NCI-H446 (cell line): Measurements from ENCODE around the gene B9D2.
"Not testable (repeated sequence)": the region's sequence is repeated elsewhere in the genome, so short reads cannot be mapped to it uniquely, and the experiment has no call there.

Experiments
- DNase-seq, 2 experiments: peaks; one replicate each; lab custom pipeline; 2025; lab: John Stamatoyannopoulos, UW

B9D2 gene

DNA sequence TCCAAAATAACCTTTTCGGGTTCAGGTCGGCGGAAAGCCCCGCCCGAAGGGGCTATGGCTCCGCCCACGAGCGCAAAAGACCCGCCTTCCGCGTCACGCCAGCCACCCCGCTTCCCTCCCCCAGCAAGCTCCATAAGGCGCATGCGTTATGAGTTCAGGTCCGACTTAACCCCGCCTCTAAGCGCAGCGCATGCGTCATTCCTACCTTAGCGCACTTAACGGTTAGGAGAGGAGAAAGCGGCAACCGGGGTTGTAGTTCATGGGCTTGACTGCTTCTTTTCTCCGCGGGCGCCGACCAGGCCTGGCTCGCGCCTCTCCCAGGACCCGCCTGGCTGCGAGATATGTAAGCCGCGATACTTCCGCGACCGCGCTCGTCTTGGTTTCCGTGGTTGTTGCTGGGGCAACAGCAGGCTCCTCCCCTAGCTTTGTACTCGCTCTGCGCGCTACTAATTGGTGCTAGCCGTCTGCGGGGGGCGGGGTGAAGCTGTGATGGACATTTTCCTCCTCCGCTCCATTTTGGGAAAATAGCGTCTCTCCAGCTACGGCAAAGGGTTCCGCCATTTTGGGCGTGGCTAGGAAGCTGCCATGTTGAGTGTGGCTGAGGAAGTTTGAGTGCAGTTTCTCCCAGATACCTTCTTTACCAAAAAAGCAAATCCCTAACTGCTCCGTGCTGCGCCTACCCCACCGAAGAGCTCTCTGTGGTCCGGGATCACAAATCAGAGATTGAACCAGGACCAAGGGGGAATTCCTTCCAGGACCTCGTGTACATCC is at the start of gene B9D2:
Gene B9D2, minus strand, starts transcription at position 397 of the 771 bp plus-strand sequence. CDS start 630 bp downstream, outside the sequence.
- peak; percentile 98 to 99 for DNase-seq

DNA sequence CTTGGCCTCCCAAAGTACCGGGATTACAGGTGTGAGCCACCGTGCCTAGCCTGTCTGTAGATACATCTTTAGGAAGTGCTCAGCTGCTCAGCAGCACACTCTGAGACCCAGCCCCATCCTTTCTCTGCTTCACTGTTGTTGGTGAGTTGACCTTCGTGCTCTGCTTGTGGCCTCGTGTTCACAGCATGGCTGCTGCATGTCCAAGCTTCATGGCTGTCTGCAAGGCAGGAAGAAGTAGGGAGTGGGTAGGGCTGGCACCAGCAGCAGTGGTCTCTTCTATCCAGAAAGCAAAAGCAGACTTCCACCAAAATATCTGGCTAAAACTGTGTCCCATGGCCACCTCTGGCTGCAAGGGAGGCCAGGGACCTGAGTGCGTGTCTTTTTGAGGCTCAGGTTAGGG is 49.0 kb upstream of the B9D2 start:
- DNase-seq: no peak

DNA sequence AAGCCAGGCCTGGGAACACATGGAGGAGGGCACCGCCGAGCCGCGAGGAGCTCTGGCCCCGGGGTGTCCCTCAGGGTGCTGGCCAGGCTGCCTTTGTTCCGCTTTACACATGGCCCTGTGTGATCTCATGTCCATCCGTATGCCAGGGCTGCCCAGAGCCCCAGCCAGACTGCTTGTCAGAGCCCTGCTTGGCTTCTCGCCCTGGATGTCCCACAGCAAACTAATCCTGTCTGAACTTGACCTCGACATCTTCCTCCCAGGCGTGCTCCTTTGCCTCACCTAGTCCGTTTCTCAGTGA is 48.0 kb upstream of the B9D2 start:
- no peak for DNase-seq

GRCh38 chr19:41411100-41411967 is 47.4 kb upstream of the B9D2 start:
- DNase-seq: no peak

DNA sequence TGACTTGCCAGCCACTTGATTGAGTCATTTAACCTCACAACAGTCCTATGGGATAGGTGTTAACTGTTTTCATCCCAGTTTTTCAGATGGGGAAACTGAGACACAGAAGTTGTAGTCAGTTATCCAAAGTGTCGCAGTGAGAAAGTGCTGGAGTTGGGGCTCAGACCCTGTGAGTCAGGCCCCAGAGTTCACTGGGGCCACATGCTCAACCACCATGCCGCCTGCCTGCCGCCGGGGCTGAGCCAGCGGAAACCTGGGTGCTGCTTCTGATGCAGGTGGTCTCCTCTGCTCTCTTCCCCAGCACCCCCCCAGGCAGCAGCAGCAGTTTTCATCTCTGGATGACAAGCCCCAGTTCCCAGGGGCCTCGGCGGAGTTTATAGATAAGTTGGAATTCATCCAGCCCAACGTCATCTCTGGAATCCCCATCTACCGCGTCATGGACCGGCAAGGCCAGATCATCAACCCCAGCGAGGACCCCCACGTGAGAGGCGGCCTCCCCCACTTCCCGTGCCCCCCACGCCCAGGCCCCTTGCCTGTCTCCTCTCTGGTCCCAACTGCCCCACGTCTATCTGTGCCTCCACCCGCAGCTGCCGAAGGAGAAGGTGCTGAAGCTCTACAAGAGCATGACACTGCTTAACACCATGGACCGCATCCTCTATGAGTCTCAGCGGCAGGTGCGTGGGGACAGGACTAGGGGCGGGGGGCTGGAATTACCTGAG is 46.5 kb upstream of the B9D2 start:
- no peak for DNase-seq

DNA sequence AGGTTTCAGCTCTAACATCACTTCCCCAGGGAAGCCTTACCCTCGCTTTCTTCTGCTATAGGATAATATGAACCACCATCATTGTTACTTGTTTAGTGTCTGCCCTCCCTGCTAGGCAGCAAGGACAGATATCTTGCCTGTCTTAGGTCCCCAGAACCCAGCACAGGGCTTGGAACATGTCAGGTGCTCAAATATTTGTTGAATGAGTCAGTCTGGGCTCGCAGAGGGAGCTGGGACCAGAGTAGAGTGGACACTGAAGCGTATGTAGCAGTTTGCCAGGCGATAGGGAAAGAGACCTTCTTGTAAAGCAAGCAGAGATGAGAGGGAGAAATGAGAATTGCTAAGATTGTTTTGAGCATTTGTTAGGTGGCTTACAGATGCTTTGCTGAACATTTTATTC is 45.3 kb upstream of the B9D2 start:
- DNase-seq: no peak

DNA sequence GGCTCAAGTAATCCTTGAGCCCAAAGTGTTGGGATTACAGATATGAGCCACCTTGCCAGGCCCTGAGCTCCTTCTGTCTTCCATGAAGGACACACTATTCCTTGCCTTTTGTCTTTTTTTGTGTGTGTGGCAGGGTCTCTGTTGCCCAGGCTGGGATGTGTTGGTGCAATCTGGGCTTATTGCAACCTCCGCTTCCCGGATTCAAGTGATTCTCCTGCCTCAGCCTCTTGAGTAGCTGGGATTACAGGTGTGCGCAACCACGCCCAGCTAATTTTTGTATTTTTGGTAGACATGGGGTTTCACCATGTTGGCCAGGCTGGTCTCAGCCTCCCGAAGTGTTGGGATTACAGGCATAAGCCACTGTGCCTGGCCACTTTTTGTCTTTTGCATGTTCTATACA is 44.9 kb upstream of the B9D2 start:
- not testable (repeated sequence) for DNase-seq

DNA sequence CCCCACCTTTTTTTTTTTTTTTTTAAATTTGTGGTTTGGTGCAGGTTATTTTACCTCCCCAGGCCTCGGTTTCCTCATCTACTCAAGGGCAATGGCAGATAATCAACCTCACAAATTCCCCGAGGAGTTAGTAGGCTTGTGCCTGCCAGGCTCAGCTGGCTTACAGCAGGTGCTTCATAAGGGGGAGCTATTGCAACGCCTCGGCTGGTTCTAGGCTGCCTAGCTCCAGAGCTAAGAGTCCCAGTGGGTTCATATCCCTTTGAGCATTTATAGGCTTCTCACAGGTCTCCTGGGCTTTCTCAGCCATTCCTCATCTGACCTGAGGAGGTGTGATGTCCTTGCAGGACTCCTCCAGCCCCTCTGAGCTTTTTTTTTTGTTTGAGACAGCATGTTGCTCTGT is 44.3 kb upstream of the B9D2 start:
- DNase-seq: no peak

- no peak for DNase-seq
Observed at GRCh38 chr19:41407271-41407670, 43.3 kb upstream of the B9D2 start.

DNA sequence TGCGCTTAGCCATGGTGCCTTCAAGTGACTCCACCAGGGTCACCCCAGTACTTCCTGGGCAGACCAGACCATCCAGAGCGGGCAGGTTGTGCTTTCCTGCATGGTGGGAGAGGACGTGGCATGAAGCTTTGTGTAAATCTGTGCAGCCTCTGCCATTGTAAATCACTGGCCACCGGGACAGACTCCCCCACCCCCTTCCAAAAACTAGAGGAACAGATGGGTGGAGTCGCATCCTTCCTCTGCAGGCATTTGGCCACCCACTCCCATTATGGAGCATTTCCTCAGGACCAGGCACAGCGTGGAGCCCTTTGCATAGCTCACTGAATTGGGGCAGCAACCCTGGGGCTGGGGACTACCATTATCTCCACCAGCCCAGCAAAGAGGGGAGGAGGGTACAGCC is 41.8 kb upstream of the B9D2 start:
- DNase-seq: no peak

GRCh38 chr19:41403181-41403970 is 39.4 kb upstream of the B9D2 start:
- no peak for DNase-seq

DNA sequence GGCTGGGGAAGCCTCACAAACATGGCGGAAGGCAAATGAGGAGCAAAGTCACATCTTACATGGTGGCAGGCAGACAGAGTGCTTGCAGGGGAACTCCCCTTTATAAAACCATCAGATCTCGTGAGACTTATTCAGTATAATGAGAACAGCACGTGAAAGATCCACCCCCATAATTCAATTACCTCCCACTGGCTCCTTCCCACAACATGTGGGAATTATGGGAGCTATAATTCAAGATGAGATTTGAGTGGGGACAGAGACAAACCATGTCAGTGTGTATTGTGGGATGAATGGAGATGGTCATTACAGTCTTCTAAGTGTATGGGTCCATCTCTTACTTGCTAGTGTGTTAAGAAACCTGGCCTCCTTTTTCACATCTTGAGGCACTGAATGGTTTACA is 38.1 kb upstream of the B9D2 start:
- DNase-seq: no peak

DNA sequence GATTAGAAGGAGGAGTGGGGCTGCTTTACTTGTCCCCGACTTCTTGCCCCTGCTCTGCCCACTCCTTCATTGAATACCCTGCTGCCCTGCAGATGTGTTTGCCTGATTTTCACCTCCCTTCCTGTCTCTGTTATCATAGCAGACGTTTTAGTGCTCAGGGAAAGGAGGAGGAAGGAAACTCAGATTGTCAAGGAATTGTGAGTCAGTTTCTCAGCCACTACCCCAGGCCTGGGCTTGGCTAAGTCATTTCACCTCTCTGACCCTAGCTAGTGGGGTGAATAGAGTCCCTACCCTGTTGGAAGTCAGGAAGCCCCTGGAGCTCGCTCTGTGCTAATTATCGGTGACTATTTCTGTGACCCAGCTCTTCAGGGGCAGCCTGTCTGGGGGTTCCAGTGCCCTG is 37.5 kb upstream of the B9D2 start:
- DNase-seq: no peak

GRCh38 chr19:41399525-41399924 is 35.6 kb upstream of the B9D2 start:
- DNase-seq: no peak

DNA sequence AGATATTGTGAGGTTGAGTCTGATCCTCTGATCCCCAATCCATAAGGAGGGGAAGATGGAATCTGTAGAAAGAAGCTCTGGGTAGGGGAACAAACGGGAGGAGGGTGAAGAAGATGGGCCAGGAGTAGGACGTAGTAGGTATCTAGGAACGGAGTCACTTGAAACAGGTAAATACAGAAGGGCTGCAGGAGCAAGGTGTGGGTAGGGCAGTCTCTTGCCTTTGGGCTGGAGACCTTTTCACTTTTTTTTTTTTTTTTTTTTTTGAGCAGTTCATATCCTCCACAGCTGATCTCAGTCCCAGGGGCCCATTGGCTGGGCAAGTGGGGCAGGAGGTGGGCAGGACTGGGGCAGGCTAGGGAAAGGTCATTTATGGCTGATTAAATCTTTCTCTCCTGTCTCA is 35.1 kb upstream of the B9D2 start:
- no peak for DNase-seq

GRCh38 chr19:41398598-41398997 is 34.6 kb upstream of the B9D2 start:
- DNase-seq: no peak

- no peak for DNase-seq
Observed at GRCh38 chr19:41398050-41398418, 34.1 kb upstream of the B9D2 start.

DNA sequence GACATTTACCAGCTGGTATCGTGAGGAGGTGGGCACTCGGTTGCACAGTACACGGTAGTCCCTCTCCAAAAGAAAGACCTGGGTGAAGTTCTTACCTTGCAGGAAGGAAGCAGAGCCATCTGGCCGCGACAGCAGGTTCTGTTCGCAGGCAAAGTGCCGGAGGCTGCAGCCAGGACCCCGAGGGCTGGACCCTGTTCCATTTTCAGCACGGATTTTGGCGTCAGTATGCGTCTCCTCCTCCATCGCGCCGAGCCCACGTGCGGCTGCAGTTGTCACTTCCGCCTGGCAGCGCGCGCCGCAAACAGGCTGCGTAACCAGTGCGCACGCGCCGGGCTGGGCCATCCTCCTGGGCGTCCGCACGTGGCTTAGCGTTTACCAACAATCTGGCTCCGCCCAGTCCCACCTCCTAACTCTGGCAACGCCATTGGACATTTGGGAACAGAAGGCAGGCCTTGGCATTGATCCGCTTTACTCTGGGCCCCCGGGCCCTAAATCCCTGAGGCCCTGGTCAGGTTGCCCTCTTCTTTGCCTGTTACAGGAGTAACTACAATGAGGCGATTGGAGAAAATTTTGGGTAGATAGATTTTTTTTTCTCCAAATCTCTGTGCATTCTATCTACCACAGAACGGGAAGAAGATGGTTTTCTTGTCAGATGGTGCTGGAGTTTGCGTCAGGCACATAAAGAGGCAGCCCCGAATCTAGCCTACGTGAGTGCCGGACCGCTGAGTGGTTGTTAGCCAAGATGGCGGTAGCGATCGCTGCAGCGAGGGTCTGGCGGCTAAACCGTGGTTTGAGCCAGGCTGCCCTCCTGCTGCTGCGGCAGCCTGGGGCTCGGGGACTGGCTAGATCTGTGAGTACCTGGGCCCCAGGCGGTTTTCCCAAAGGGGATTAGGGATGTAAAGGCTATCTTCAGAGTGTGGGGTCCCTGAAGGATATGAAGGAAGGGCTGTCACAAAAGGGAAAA is 33.4 kb upstream of the B9D2 start, which contains the start of the genes BCKDHA and EXOSC5:
Gene BCKDHA, plus strand, starts transcription at position 733 of the 964 bp plus-strand sequence. Its CDS starts 10 bp downstream, at position 743.
Gene EXOSC5, minus strand, starts transcription at position 274 of the 964 bp plus-strand sequence. Its CDS starts 31 bp downstream, at position 243.
- DNase-seq: peak; percentile 99 to 100

GRCh38 chr19:41395355-41395754 is 31.4 kb upstream of the B9D2 start:
- DNase-seq: no peak

DNA sequence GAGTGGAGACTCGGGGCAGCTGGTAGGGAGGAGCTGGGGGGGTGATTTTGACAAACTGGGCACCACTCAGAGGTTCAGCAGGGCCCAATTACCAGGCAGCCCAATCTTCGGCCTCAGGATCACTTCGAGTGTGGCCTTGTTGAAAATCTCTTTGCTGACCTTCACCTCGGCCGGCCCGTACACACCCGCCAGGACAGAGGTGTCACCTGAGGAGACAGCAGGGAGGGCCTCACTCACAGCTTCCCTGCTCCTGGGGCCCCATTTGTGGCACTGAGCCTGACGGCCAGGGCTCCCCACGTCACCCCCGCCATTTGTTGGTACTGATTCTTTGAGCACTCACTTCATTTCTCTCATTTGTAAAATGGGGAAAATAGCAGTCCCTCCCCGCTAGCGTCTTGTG is 28.8 kb upstream of the B9D2 start:
- DNase-seq: no peak

DNA sequence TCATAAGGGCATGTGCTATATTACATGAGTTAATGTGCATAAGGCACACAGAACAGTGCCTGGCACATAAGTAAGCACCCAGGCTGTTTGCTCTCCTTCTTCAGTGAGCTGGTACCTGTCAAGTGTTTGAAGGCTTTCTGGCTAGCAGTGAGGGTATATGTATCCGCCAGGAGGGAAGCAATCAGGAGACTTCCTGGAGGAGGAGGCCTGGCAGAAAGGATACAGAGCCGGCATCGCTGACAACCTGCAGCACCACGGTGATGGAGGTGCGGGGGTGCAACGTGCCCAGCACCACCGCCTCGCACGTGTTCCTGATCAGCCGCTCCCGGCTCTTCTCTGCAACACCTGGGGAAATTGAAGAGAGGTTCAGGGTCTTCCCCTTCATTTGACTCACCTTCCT is 27.7 kb upstream of the B9D2 start:
- no peak for DNase-seq
